Stimulated activated CD8-positive, alpha-beta memory T cell treated with anti-CD3 and anti-CD28 coated beads, Interleukin-12 subunit alpha, Interleukin-12 subunit beta, amount 100 ng/mL, for 24 hours (primary cell): ENCODE results near the gene NLRP4.

Source experiments
- DNase-seq: peaks from one replicate; pipeline ENCODE4 v3.0.0-alpha.2; 2020; ENCODE audit errors: extremely low read depth

Gene NLRP4, protein sequence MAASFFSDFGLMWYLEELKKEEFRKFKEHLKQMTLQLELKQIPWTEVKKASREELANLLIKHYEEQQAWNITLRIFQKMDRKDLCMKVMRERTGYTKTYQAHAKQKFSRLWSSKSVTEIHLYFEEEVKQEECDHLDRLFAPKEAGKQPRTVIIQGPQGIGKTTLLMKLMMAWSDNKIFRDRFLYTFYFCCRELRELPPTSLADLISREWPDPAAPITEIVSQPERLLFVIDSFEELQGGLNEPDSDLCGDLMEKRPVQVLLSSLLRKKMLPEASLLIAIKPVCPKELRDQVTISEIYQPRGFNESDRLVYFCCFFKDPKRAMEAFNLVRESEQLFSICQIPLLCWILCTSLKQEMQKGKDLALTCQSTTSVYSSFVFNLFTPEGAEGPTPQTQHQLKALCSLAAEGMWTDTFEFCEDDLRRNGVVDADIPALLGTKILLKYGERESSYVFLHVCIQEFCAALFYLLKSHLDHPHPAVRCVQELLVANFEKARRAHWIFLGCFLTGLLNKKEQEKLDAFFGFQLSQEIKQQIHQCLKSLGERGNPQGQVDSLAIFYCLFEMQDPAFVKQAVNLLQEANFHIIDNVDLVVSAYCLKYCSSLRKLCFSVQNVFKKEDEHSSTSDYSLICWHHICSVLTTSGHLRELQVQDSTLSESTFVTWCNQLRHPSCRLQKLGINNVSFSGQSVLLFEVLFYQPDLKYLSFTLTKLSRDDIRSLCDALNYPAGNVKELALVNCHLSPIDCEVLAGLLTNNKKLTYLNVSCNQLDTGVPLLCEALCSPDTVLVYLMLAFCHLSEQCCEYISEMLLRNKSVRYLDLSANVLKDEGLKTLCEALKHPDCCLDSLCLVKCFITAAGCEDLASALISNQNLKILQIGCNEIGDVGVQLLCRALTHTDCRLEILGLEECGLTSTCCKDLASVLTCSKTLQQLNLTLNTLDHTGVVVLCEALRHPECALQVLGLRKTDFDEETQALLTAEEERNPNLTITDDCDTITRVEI

GRCh38 chr19:55836340-55836739, at the start of gene NLRP4:
NLRP4 (plus strand) TSS chr19:55836540; CDS start chr19:55852081, 15,541 bp downstream.
- DNase-seq: no peak

DNA sequence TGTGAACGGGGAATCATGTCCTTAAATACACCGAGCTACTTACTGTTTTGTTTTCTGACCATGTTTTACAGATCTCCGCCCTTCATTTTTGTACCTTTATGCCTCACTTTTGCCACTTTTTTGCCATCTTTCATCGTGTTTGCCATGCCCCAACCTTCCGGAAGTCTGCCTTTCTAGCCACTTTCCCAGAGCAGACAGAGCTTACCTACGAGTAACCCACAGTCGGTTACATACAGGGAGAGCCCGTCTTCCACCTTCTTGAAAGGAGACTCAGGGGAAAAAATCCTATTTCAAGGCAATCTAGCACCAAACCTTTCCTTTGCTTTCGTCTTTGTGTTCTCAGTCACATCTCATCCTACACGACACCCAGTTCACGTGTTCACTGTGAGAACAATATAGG, 41.3 kb upstream of the NLRP4 start:
- DNase-seq: no peak

GRCh38 chr19:55801416-55801815, 34.9 kb upstream of the NLRP4 start:
- no peak for DNase-seq

- DNase-seq: no peak
Measured at GRCh38 chr19:55802281-55802680, 34.1 kb upstream of the NLRP4 start.

- DNase-seq: no peak
Measured at GRCh38 chr19:55809381-55810058, 26.8 kb upstream of the NLRP4 start.

- DNase-seq: no peak
Measured at GRCh38 chr19:55811340-55811739, 25.0 kb upstream of the NLRP4 start.

- no peak for DNase-seq
Measured at GRCh38 chr19:55812449-55812848, 23.9 kb upstream of the NLRP4 start.

DNA sequence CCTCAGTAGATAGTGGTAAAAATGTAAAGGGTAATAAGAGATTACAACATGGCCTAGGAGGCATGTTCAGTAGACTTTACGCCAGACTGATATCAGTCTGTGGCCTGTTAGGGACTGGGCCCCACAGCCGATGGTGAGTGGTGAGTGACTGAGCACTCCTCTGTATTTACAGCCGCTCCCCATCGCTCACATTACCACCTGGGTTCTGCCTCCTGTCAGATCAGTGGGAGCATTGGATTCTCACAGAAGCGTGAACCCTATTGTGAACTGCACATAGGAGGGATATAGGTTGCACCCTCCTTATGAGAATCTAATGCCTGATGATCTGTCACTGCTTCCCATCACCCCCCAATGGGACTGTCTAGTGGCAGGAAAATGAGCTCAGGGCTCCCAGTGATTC, 22.4 kb upstream of the NLRP4 start:
- no peak for DNase-seq

DNA sequence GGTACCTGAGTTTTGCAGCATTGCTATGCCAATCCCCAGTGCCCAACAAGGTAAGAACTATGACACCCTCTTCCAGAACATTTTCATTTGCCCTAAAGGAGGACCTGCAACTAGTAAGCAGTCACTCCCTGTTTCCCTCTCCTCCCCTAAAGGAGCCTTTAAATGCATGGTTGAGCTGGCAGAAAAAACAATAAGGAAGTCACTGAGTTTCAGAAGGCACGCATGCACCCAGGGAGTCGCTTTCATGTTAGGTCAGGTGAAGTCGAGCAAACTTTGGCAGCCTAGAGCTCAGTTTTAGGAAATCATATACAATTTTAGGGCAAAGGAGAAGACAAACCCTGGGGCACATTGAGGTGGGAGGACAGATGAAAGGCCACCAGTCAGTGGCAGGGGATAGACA, 16.3 kb upstream of the NLRP4 start:
- no peak for DNase-seq

- no peak for DNase-seq
Measured at GRCh38 chr19:55830656-55831055, 5.7 kb upstream of the NLRP4 start.

- DNase-seq: no peak
Measured at GRCh38 chr19:55831846-55832245, 4.5 kb upstream of the NLRP4 start, which contains the start of gene NLRP11. NLRP11 (minus strand) TSS chr19:55831999; CDS start chr19:55818174, 13,825 bp downstream.

DNA sequence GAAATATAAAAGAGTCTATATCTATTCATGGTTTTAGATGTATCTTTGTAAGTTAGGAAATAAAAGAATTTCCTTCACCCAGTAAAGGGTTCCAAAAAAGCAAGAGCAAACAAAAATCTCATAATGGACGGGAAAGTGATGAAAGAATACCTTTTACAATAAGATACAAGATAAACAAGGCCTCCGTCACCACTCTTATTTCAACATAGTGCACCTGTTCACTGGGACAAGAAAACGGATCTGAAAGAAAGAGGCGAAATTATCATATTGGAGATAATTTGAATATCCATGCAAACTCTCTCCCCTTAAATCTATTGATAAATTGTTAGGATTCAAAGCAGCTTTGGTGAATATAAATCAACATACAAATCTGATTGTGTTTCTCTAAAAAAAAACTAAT, 3.7 kb upstream of the NLRP4 start:
- DNase-seq: no peak

DNA sequence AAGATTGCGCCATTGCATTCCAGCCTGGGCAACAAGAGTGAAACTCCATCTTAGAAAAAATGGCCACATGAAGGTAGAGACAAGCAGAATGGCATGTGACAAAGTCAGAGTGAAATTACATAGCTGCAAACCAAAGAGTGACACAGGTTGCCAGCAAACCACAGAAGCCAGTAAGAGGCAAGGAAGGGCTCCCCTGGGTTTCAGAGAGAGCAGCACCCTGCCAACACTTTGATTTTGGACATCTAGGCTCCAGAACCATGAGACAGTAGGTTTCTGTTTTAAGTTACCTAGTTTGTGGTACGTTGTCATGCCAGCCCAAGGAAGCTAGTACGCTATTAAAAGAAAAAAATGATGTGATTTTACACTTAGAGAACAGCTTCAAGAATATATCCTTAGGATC, 1.9 kb downstream of the NLRP4 start:
- no peak for DNase-seq

DNA sequence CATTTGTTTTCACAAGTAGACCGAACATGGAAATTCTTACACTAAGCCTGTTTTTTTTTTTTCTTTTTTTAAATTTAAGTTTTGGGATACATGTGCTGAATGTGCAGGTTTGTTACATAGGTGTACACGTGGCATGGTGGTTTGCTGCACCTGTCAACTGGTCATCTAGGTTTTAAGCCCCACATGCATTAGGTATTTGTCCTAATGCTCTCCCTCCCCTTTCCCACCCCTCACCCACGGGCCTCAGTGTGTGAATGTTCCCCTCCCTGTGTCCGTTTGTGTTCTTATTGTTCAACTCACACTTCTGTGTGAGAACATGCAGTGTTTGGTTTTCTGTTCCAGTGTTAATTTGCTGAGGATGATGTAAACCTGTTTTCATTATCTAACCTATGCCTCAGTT, 2.6 kb downstream of the NLRP4 start:
- no peak for DNase-seq

GRCh38 chr19:55855160-55855559, 18.8 kb downstream of the NLRP4 start:
- DNase-seq: no peak

DNA sequence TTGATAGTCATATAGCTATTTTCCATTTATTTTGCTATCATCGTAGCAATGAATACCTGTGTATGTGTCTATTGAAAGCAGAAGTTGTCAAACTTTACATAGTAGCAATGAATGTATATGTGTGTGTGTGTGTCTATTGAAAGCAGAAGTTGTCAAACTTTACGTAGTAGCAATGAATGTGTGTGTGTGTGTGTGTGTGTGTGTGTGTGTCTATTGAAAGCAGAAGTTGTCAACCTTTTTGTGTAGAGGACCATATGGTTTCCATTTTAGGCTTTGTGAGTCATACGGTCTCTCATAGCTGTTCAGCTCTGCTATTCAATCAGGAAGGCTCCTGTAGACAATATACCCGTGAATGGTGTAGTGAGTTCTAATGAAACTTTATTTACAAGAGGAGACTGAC, 20.8 kb downstream of the NLRP4 start:
- no peak for DNase-seq

GRCh38 chr19:55857974-55858373, 21.6 kb downstream of the NLRP4 start:
- DNase-seq: no peak

DNA sequence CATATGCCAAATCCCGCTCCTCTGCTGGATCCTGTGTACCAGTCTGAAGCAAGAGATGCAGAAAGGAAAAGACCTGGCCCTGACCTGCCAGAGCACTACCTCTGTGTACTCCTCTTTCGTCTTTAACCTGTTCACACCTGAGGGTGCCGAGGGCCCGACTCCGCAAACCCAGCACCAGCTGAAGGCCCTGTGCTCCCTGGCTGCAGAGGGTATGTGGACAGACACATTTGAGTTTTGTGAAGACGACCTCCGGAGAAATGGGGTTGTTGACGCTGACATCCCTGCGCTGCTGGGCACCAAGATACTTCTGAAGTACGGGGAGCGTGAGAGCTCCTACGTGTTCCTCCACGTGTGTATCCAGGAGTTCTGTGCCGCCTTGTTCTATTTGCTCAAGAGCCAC, 22.1 kb downstream of the NLRP4 start:
- no peak for DNase-seq

DNA sequence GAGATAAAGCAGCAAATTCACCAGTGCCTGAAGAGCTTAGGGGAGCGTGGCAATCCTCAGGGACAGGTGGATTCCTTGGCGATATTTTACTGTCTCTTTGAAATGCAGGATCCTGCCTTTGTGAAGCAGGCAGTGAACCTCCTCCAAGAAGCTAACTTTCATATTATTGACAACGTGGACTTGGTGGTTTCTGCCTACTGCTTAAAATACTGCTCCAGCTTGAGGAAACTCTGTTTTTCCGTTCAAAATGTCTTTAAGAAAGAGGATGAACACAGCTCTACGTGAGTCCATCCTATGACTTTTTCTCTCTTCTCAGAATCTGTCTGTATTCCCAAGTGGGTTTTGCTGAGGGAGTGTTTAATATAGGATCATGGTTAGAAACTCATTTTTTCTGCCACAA, 22.6 kb downstream of the NLRP4 start:
- no peak for DNase-seq

- DNase-seq: no peak
Measured at GRCh38 chr19:55866521-55866920, 30.2 kb downstream of the NLRP4 start.

- DNase-seq: no peak
Measured at GRCh38 chr19:55867101-55867500, 30.8 kb downstream of the NLRP4 start.

GRCh38 chr19:55870736-55871135, 34.4 kb downstream of the NLRP4 start:
- no peak for DNase-seq
